EL (cell line): Measurements from ENCODE around the gene CFAP97D2.
A peak's percentile ranks its signal among the peaks of the same experiment; 100 is the strongest.
"Not testable (repeated sequence)": the region's sequence is repeated elsewhere in the genome, so short reads cannot be mapped to it uniquely, and the experiment has no call there.

Source experiments
- DNase-seq: peaks from one replicate; pipeline ENCODE4 v3.0.0-alpha.2; 2016

Gene CFAP97D2

GRCh38 chr13:114158869-114159666 is 20.0 kb upstream of the CFAP97D2 start:
- not testable (repeated sequence) for DNase-seq

DNA sequence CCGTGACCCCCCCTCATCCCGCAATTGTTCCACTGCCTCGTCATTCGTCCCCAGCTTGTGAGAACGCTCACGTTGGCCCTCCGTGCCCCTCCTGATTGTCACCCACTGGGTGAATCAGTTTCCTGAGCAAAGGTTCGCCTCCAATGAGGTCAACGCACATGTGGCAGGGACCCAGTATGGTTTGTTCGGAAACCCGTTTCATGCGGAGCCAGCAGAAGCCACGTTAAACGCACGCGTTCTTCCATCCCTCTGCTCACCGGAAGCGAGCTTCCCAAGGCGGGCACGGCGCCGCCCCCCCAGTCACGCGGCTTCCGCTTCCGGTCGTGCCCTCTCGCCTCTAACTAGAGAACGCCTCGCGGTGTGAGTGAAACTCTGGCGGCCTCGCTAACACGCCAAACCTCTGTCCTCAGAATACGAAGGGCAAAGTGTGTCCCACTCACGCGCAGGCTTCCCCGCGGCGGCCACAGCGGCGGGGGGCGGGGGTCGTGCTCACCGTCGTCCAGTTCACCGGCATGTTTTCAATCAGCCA is 18.0 kb upstream of the CFAP97D2 start:
- DNase-seq: no peak

DNA sequence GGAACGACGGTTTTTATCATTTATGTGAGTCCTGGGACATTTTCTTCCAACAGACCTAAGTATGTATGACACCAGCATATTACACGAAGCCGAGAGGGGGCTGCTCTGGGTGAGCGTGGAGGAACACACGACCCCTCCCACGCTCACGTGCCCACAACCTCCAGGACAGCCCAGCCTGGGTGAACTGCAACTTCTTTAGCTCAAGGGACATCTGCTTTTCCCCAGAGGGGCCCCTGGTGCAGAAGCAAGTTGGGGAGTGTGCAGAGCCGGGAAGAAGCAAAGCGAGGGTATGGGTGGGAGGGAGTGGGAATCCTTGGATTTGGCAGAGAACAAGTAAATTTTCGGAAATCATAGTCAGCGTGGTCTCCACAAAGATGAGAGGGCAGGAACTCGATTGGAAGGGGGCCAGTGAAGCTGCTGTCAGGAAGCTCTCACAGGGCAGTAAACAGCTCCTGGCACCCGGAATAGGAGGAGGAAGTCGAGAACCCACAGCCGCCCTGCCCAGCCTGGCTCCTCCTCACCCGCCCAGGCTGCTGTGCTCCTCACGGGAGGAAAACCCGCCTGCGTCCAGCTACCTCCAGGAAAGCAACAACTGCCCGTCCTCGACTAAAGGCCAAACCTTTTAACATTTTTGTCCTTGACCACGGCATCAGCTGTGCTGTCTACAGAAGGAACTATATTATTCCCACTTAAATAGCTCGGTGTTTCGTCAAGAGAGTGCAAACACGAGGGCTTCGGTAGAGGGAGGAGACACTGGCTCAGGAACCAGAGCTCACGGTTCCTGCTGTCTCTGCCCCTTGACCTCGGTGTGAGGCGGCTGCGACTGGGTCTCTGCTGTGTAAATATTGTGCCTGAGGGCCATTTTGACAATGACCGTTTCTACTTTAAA is 17.2 kb upstream of the CFAP97D2 start:
- DNase-seq: peak; percentile 40

GRCh38 chr13:114162533-114162922 is 16.5 kb upstream of the CFAP97D2 start:
- no peak for DNase-seq

- no peak for DNase-seq
These were observed 15.0 kb upstream of the CFAP97D2 start for GRCh38 chr13:114164053-114164452.

DNA sequence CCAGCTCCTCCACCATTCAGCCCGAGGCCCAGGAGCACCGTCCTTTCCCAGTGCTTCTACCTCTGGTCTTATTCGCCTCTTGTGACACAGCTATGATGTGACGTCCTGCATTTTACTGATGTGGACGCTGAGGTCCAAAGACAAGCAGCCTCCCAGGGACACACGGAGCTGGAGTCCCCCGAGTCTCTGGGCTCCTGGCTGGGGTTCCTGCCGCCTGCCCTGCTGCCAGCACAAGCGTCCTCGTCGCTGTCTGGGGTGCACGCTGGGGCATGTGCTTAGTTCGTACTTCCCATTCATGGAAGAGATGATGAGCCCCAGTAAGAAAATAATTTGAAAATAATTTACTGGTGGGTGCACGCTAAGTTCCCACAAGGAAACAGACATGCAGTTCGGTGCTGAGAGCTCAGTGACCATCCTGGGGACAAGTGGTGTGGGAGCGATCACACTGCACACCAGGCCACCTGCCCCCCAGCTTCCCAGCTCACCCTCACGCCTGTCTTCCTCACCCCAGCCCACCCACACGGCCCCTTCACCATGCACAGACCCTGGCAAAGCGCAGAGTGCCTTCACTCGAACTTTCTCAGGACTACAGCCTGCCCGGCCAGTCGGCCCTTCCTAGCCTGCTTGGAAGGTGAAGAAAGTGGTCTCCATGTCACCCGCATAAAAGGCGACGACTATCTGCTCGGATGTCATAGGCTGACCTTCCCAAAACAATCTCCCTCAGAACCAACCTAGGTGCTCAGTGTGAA is 14.2 kb upstream of the CFAP97D2 start:
- no peak for DNase-seq

GRCh38 chr13:114166381-114167131 is 12.5 kb upstream of the CFAP97D2 start:
- no peak for DNase-seq

- DNase-seq: no peak
These were observed 11.6 kb upstream of the CFAP97D2 start for GRCh38 chr13:114167426-114167825.

- no peak for DNase-seq
These were observed 11.2 kb upstream of the CFAP97D2 start for GRCh38 chr13:114167885-114168284.

GRCh38 chr13:114173272-114173671 is 5.8 kb upstream of the CFAP97D2 start:
- DNase-seq: no peak

- no peak for DNase-seq
These were observed 5.3 kb upstream of the CFAP97D2 start for GRCh38 chr13:114173745-114174144.

DNA sequence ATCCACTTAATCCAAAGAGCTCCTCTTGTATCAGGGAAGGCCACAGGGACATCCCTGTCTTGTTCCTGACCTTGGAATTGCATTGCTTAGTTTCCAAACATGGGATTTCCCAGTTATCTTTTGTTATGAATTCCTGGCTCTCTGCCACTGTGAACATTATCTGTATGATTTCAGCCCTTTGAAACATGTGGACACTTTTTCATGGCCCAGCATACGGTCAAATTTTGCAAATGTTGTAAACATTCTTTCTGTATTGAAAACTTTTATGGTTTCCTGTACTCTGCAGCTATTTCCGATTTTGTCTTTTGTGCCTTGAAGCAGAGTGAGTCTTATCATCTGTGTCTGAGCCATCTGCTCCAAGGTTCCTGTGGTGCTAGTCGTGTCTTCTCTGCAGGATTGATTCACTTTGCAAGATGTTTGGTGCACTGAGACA is 4.5 kb upstream of the CFAP97D2 start:
- DNase-seq: no peak

GRCh38 chr13:114176359-114176902 is 2.6 kb upstream of the CFAP97D2 start:
- not testable (repeated sequence) for DNase-seq

DNA sequence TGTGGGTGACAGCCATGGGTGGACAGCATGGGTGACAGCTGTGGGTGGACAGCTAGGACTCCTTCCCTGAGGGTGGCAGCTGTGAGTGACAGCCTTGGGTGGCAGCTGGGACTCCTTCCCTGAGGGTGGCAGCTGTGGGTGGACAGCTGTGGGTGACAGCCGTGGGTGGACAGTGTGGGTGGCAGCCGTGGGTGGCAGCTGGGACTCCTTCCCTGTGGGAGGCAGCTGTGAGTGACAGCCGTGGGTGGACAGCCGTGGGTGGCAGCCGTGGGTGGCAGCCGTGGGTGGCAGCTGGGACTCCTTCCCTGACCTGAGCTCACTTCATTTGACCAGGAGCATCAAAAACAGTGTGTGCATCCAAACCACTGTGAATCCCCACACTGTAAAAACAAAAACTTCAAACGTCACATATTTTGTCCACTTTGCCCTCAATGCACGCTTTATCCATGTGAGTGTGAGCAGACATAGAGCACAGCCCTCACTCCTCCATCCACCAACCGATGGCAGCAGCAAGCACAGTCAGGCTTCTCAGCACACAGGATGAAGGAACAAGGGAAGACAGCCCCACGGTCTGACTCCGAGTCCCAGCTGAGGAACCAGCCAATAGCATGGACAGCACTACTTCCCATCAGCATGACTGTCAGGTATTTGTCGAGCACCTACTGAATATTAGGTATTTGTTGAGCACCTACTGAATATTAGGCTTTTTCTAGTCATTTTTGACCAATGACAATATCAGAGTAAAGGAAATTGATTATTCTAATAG is 1.6 kb upstream of the CFAP97D2 start:
- no peak for DNase-seq

- DNase-seq: no peak
These were observed 6.3 kb downstream of the CFAP97D2 start for GRCh38 chr13:114185182-114185971.

GRCh38 chr13:114194853-114195252 is 15.8 kb downstream of the CFAP97D2 start:
- DNase-seq: no peak

DNA sequence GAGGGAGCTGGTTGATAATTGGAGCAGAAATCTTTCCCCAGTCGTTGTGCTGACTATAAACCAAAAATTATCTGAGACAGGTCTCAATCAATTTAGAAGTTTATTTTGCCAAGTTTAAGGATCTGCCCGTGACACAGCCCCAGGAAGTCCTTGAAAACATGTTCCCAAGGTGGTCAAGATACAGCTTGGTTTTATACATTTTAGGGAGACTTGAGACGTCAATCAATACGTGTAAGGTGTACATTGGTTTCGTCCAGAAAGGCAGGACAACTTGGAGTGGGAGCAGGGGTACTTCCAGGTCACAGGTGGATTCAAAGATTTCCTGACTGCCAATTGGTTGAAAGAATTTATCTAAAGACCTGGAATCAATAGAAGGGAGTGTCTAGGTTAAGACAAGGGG is 17.6 kb downstream of the CFAP97D2 start:
- DNase-seq: no peak

DNA sequence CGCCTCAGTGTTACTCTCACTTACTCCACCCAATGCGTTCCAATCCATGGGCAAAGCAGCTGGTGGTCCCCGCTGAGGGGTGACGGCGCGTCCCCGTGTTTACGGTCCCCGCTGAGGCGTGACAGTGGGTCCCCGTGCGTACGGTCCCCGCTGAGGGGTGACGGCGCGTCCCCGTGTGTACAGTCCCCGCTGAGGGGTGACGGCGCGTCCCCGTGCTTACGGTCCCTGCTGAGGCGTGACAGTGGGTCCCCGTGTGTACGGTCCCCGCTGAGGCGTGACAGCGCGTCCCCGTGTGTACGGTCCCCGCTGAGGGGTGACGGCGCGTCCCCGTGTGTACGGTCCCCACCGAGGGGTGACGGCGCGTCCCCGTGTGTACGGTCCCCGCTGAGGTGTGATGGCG is 19.5 kb downstream of the CFAP97D2 start:
- no peak for DNase-seq

- DNase-seq: not testable (repeated sequence)
These were observed 20.5 kb downstream of the CFAP97D2 start for GRCh38 chr13:114199526-114199925.

DNA sequence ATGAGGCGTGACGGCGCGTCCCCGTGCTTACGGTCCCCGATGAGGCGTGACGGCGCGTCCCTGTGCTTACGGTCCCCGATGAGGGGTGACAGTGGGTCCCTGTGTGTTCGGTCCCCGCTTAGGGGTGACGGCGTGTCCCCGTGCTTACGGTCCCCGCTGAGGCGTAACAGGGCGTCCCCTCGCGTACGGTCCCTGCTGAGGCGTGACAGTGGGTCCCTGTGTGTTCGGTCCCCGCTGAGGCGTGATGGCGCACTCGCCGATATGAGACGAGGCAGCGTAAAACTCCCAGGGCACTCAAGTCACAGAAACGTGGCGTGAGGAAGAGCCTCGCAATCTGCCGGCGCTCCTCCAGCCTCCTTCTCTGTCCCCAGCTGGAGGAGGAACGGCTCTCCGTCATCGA is 20.9 kb downstream of the CFAP97D2 start:
- DNase-seq: no peak
